Tibial nerve (tissue), 4 donors: ENCODE data around the gene PPP1R12A. TPM values are rescaled to one million over a fixed set of nuclear protein-coding genes. Genes with fewer than 3 reads are reported as not detected.

Experiments
- DNase-seq, 2 donors: peaks; one replicate each; pipeline ENCODE4 v3.0.0-alpha.2; 2019; ENCODE audit warnings: low spot score in 2 of 2
- H3K27ac ChIP-seq, 4 donors: fragments of 200-600 bp; sonication (generic) in 3 of 4; one replicate each; pipeline ENCODE4 v1.5.1; 2017 to 2019; ENCODE audit warnings: mild to moderate bottlenecking in 1 of 4
- H3K27me3 ChIP-seq, 2 donors: fragments of 200-600 bp; sonication (generic) in 1 of 2; one replicate each; pipeline versions ENCODE4 v1.5.1 to v1.6.0; 2017 to 2019
- H3K36me3 ChIP-seq, 3 donors: fragments of 200-600 bp; sonication (generic); one replicate each; pipeline ENCODE4 v1.5.1; 2018 to 2019
- H3K4me1 ChIP-seq, 4 donors: fragments of 200-600 bp; sonication (generic) in 3 of 4; one replicate each; pipeline ENCODE4 v1.5.1; 2017 to 2019
- H3K4me3 ChIP-seq, 4 donors: fragments of 200-600 bp; sonication (generic) in 3 of 4; one replicate each; pipeline ENCODE4 v1.5.1; 2017 to 2019; ENCODE audit warnings: mild to moderate bottlenecking in 1 of 4, moderate library complexity in 1 of 4
- H3K9me3 ChIP-seq, 4 donors: fragments of 200-600 bp; sonication (generic) in 3 of 4; one replicate each; pipeline ENCODE4 v1.5.1; 2017 to 2019
- EP300 ChIP-seq, 2 donors: sonication (generic); formaldehyde crosslinking; IDR thresholded peaks; one replicate each; pipeline ENCODE4 v1.6.1; 2017; ENCODE audit warnings: antibody characterized with exemption in 2 of 2, mild to moderate bottlenecking in 1 of 2
- POLR2A ChIP-seq, 2 donors: fragments of 450-650 bp; IDR thresholded peaks; one replicate each; pipeline ENCODE4 v1.6.1; 2017; ENCODE audit warnings: antibody characterized with exemption in 2 of 2, mild to moderate bottlenecking in 2 of 2, moderate library complexity in 2 of 2
- WGBS, 2 donors: methylation state at CpG; one replicate each; pipeline ENCODE4 v1.1.5; 2018; 5-methylcytosine and 5-hydroxymethylcytosine counted together
- total RNA-seq, 4 donors: library from RNA; depleted of rRNA; stranded (reverse); fragments of >200 nt; gene quantifications; one replicate each; pipeline ENCODE4 v1.1.0, GENCODE V29; 2016
- TF ChIP-seq, protein P1 (sequence below), 5 experiments: fragments of 200-600 bp in 3 of 5; fragments of 450-650 bp in 2 of 5; sonication (generic) in 3 of 5; IDR thresholded peaks; one replicate each; pipeline ENCODE4 v1.5.1; 2016 to 2019; ENCODE audit warnings: antibody characterized with exemption in 5 of 5, mild to moderate bottlenecking in 3 of 5, moderate library complexity in 2 of 5

PPP1R12A gene
- total RNA-seq, 4 donors from 2014 or later: 84.3 to 137 (median 99.6) TPM

DNA sequence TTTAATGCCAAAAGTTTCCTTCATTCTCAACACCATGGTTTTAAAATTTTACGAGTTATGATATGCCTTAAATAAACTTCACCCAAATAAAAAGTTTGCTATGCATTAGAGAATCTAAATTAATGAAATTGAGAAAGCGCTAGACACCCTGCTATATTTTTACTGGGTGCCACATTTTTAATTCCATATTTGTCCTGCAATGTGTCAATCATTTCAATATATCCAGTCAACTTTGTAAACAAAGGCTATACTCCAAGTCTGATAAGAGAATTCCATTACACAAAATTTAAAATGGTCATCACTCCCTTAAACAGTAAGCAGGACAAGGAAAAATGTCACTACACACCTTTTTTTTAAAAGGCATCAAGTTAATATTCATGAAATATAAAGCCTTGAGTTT is 1.9 kb downstream of the PPP1R12A start:
- peak overlapping the region; percentile 6 to 97 (median 93) for H3K27ac ChIP-seq

DNA sequence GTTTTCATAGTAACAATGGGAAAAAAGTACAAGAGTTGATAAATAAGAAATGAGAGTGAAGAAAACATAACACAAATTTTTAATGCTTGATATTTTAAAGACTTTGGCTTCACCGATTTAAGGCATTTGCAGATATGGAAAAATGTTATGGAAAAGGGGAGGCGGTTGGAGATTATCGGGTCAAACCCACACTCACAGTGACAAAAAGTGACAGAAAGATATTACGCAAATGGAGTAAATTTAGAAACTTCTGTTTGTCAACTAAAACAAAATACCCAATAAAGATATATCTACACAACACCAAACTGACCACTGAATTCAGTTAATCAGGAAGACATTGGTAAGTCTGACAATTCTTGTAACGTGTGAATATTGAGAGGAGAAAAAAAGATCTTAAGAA is 2.5 kb downstream of the PPP1R12A start:
- Histone ChIP-seq H3K4me3 (peak overlapping the region in 3 of 4 donors; percentile 82 to 93 (median 93)), H3K9me3 (no peaks in the 10 kb centered on the region)

More for the DNA sequence above, 1.9 kb downstream of the PPP1R12A start:
- H3K27me3 ChIP-seq: no peaks in the 10 kb centered on the region
- H3K9me3 ChIP-seq: no peaks in the 10 kb centered on the region
- H3K4me1 ChIP-seq: peaks cover 0 to 62% (median 19%) of the 10 kb centered on the region in 4 donors
- WGBS, 2 donors: 46 to 51% methylated on average over 2 of the region's 2 CpGs
- no peak for DNase-seq
- H3K36me3 ChIP-seq: no peaks in the 10 kb centered on the region
- H3K4me3 ChIP-seq: peak overlapping the region; percentile 82 to 97 (median 93)
- TF ChIP-seq POLR2A (IDR thresholded peaks at IDR 0.05) (no peak), EP300 (IDR thresholded peaks at IDR 0.05) (no peak)
- TF ChIP-seq, protein P1, sequence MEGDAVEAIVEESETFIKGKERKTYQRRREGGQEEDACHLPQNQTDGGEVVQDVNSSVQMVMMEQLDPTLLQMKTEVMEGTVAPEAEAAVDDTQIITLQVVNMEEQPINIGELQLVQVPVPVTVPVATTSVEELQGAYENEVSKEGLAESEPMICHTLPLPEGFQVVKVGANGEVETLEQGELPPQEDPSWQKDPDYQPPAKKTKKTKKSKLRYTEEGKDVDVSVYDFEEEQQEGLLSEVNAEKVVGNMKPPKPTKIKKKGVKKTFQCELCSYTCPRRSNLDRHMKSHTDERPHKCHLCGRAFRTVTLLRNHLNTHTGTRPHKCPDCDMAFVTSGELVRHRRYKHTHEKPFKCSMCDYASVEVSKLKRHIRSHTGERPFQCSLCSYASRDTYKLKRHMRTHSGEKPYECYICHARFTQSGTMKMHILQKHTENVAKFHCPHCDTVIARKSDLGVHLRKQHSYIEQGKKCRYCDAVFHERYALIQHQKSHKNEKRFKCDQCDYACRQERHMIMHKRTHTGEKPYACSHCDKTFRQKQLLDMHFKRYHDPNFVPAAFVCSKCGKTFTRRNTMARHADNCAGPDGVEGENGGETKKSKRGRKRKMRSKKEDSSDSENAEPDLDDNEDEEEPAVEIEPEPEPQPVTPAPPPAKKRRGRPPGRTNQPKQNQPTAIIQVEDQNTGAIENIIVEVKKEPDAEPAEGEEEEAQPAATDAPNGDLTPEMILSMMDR (IDR thresholded peaks at IDR 0.05): no peak

DNA sequence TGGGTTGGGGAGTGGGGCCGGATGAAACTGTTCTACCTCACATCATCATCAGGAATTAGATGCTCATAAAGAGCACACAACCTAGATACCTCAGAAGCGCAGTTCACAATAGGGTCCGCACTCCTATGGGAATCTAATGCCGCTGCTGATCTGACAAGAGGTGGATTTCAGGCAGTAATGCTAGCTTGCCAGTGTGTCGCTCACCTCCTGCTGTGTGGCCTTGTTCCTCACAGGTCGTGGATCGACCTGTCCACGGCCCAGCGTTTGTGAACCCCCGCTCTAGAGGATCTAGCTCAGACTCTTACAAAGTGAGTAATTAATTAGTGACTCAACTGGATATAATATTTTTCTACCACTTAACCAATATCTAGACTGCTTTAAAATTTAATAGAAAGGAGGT is 5.8 kb downstream of the PPP1R12A start:
- no peaks in the 10 kb centered on the region for H3K27me3 ChIP-seq
- TF ChIP-seq EP300 (IDR thresholded peaks at IDR 0.05) (no peak), POLR2A (IDR thresholded peaks at IDR 0.05) (no peak)
- TF ChIP-seq, protein P1 (IDR thresholded peaks at IDR 0.05): no peak
- no peak overlapping the region for H3K27ac ChIP-seq
- H3K9me3 ChIP-seq: no peaks in the 10 kb centered on the region
- no peak for DNase-seq
- 86 to 92% methylated on average over 10 of the region's 10 CpGs for WGBS, 2 donors
- H3K36me3 ChIP-seq: no peaks in the 10 kb centered on the region
- peaks cover 4 to 71% (median 11%) of the 10 kb centered on the region in 4 donors for H3K4me1 ChIP-seq
- no peak overlapping the region for H3K4me3 ChIP-seq

More for the DNA sequence above, 2.5 kb downstream of the PPP1R12A start:
- H3K27me3 ChIP-seq: no peaks in the 10 kb centered on the region
- peak overlapping the region in 3 of 4 donors; percentile 6 to 97 (median 95) for H3K27ac ChIP-seq
- WGBS, 2 donors: 22 to 31% methylated on average over 5 of the region's 5 CpGs
- DNase-seq: no peak
- H3K4me1 ChIP-seq: peaks cover 0 to 64% (median 22%) of the 10 kb centered on the region in 4 donors
- H3K36me3 ChIP-seq: no peaks in the 10 kb centered on the region
- no peak for TF ChIP-seq POLR2A (IDR thresholded peaks at IDR 0.05)
- TF ChIP-seq, protein P1 (IDR thresholded peaks at IDR 0.05): no peak
- no peak for TF ChIP-seq EP300 (IDR thresholded peaks at IDR 0.05)

DNA sequence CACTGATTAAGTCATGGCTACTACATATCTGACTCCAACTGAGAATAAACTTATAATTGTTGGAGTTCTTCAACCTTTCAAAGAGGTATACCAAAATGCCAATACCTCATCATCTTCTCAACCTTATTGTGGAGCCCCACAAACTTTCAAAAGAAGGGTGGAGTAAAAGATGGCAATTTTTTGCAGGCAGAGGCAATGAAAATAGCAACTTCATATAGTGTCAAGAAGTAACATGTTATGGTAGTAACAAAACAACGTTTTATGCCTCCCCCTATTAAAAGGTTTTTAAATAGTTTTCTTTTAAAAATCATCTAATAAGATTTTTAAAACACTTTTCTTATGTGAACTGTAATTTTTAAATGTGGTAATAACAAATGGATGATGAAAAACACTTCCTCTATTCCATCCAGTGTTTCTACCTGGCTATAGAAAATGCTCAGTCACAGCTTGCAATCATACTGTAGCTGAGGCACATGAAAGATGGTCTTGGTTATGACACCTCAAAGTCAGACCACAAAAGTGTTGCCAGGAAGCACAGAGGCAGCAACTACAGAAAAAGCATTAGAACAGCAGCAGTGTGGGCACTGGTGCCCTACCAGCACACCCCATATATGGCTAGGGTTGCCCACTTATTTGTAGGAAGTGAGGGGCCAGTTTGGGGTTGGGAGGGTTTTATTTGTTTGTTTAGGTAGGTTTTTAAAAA is 7.0 kb downstream of the PPP1R12A start:
- Histone ChIP-seq H3K27me3 (no peaks in the 10 kb centered on the region), H3K9me3 (no peaks in the 10 kb centered on the region), H3K4me1 (peaks cover 4 to 65% (median 11%) of the 10 kb centered on the region in 4 donors), H3K4me3 (no peak overlapping the region), H3K27ac (peak overlapping the region in 1 of 4 donors; percentile 40), H3K36me3 (no peaks in the 10 kb centered on the region)
- DNase-seq: no peak
- 38 to 46% methylated on average over 1 of the region's 1 CpG for WGBS, 2 donors
- no peak for TF ChIP-seq EP300 (IDR thresholded peaks at IDR 0.05)

DNA sequence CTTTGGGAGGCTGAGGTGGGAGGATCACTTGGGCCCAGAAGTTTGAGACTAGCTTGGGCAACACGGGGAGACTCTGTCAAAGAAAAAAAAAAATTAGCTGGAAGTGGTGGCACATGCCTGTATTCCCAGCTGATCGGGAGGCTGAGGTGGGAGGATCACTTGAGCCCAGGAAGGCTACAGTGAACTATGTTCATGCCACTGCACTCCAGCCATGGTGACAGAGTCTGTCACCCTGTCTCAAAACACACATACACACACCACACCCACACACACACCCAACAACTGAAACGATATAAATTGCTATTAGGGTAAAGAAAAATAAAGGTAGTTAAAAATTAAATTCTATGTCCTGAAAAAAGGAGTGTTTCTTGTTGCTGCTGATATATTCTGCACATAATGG is 7.9 kb downstream of the PPP1R12A start:
- no peak overlapping the region for H3K4me3 ChIP-seq
- H3K27me3 ChIP-seq: no peaks in the 10 kb centered on the region
- no peaks in the 10 kb centered on the region for H3K36me3 ChIP-seq
- H3K4me1 ChIP-seq: peaks cover 4 to 59% (median 11%) of the 10 kb centered on the region in 4 donors
- no peak for TF ChIP-seq POLR2A (IDR thresholded peaks at IDR 0.05)
- no peak for DNase-seq
- H3K27ac ChIP-seq: no peak overlapping the region
- no peaks in the 10 kb centered on the region for H3K9me3 ChIP-seq
- WGBS, 2 donors: 48 to 61% methylated on average over 3 of the region's 3 CpGs

DNA sequence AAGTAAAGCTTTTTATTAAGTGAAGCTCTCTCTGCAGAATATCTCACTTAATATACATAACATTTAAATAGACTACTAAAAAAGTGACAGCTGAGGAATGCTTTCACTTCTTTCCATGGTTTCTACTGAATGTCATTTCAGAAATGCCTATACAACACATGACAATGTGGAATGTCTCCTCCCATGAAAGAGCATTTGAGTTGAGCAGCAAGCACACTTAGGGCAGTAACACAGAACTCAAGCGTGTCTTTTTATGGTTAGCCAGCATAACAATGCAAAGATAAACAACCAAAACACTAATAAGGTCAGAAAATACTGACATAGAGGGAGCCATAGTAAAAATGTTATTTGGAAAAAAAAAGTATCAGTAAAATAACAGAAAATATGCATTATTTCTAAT is 9.4 kb downstream of the PPP1R12A start:
- Histone ChIP-seq H3K9me3 (no peaks in the 10 kb centered on the region), H3K4me3 (no peak overlapping the region), H3K27ac (no peak overlapping the region), H3K27me3 (no peaks in the 10 kb centered on the region), H3K4me1 (peaks cover 4 to 58% (median 17%) of the 10 kb centered on the region in 4 donors), H3K36me3 (no peaks in the 10 kb centered on the region)
- no peak for DNase-seq
- TF ChIP-seq, protein P1 (IDR thresholded peaks at IDR 0.05): no peak
- TF ChIP-seq POLR2A (IDR thresholded peaks at IDR 0.05) (no peak), EP300 (IDR thresholded peaks at IDR 0.05) (no peak)
- WGBS, 2 donors: 30 to 34% methylated on average over 1 of the region's 1 CpG
